Right hindlimb (tissue), 1 donor: ENCODE data around the gene CYLD.

ENCODE experiments used
- DNase-seq: peaks from one replicate; pipeline ENCODE4 v3.0.0-alpha.2; 2018

The CYLD gene

DNA sequence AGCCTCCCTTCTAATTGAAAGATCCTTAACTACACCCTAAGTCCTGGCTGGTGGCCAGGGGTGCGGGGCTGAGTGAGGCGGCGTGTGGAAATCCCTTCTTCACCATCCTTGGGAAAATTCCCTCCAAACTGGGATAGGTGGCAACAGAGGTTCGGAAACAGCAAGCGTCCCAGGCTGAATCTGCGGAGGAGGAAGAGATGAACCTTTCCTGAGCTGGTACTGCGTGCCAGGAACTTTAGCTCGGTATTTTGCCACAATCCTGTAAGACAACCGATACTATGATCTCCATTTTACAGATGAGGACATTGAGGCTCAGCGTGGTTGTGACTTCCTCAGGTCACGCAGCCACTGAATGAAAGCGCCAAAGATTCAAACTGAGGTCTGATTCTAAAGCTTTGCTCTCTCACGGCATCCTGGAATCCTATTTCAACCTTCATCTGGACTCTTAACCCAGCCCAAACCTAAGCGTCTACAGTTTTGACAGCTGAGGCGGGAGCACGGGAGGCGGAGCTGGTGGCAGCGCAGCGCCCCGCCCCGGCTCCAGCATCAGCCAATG, 583 bp upstream of the CYLD start:
- DNase-seq: no peak

DNA sequence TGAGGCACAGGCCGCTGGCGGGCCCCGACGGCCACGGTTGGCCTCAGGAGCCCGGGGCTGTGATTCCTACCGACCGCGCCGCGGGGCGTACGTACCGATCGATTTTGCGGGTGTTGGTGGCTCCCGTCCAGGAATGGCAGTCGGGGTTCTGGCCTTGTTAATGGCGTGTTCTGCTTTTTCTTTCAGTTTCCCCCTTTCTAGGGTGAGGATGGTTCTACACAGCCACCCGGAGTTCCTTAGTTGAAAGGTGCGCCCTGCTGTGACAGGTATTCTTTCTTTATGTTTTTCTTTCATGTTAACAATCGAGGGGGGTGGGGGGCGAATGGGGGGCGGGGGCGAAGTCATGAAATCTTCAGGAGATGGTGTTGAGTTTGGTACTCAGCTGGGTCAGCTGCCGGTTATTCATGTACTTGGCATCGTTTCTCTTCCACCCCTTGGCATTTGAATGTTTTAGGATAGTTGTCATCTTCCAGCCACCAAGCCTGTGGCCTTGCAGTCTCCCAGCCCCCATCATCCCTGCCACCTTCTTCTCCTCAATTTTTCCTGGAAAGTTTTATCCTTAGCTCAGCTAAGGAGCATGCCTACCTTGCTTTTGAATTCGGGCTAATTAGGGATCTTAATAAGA, 802 bp downstream of the CYLD start:
- no peak for DNase-seq

GRCh38 chr16:50743581-50744225, 1.8 kb downstream of the CYLD start:
- no peak for DNase-seq

- no peak for DNase-seq
These were observed 3.0 kb downstream of the CYLD start for GRCh38 chr16:50744881-50745280.

GRCh38 chr16:50745940-50746339, 4.1 kb downstream of the CYLD start:
- DNase-seq: no peak

GRCh38 chr16:50747207-50747956, 5.5 kb downstream of the CYLD start:
- no peak for DNase-seq

DNA sequence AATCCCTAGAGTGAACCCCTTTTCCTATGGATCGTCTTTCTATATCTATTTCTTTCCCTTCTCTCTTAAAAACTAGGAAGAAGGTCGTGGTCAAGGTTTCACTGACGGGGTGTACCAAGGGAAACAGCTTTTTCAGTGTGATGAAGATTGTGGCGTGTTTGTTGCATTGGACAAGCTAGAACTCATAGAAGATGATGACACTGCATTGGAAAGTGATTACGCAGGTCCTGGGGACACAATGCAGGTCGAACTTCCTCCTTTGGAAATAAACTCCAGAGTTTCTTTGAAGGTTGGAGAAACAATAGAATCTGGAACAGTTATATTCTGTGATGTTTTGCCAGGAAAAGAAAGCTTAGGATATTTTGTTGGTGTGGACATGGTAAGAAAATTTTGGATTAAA, 9.6 kb downstream of the CYLD start:
- no peak for DNase-seq

- no peak for DNase-seq
These were observed 10.8 kb downstream of the CYLD start for GRCh38 chr16:50752471-50753235.

DNA sequence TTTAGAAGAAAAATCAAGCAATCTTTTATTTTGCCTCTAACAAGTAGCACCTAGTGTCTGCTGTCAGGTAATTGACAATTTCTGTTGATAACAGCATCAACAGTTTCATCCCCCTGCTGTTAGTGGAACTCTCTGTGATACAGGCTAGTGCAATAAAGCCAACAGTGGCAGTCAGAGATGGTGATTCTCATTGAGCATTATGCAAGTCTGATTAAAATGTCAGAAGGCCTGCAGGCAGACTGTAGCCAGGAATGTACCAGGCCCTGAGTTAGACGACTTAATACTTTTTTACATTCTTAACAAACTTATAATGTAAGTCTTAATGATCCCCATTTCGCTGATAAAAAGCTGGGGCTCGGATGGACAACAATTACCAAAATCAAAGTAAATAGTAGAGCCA, 14.6 kb downstream of the CYLD start:
- DNase-seq: no peak

GRCh38 chr16:50761267-50761666, 19.4 kb downstream of the CYLD start:
- no peak for DNase-seq

DNA sequence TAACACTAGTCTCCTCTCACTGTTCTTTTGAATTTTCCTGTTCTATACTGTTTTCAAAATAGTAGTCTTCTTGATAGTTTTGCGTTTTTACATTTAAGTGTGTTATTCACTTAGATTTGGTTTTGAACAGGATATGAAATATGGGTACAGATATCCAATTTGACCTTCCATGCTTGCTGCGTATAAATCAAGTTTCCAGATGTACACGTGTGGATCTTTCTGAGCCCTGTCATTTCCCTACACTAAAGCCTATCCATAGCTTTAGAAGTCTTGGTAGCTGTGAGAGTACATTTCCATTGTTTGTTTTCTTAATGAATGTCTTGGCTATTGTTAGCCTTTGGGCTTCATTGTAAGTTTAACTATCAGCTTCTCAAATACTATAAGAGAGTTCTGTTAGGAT, 20.4 kb downstream of the CYLD start:
- no peak for DNase-seq

DNA sequence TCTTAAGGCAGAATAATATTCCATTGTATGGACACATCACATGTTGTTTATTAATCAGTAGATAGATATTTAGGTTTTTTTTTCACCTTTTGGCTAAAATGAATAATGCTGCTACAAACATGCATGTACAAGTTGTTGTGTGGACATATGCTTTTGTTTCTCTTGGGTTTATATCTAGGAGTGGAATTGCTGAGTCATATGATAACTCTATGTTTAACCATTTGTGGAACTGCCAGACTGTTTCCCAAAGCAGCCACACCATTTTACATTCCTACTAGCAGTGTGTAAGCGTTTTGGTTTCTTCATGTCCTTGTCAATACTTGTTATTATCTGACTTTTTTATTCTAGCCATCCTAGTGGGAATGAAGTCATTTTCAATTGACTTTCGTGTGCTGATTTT, 21.3 kb downstream of the CYLD start:
- no peak for DNase-seq

GRCh38 chr16:50765260-50765659, 23.4 kb downstream of the CYLD start:
- no peak for DNase-seq

DNA sequence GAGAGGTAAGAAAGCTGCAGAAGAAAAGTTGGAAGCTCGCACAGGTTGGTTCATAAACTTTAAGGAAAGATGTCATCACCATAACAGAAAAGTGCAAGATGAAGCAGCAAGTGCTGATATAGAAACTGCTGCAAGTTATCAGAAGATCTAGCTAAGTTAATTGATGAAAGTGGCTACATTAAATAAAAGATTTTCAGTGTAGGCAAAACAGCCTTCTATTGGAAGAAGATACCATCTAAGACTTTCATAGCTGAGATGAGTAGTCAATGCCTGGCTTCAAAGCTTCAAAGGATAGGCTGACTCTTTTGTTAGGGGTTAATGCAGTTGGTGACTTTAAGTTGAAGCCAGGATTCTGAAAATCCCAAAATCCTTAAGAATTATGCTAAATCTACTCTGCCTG, 24.0 kb downstream of the CYLD start:
- DNase-seq: no peak

DNA sequence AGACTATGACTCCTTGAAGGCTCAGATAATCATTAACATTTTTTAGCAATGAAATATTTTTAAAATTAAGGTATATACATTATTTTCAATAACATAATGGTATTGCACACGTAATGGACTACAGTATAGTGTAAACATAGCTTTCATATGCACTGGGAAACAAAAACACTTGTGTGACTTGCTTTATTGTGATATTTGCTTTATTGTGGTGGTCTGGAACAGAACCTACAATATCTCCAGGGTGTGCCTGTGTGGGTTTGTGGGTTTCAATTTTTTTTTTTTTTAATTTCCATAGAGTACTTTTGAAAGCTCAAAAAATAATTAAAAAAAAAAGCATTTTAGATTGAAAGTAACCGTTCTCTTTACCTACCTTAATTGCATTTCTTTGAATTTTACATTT, 25.3 kb downstream of the CYLD start:
- DNase-seq: no peak

DNA sequence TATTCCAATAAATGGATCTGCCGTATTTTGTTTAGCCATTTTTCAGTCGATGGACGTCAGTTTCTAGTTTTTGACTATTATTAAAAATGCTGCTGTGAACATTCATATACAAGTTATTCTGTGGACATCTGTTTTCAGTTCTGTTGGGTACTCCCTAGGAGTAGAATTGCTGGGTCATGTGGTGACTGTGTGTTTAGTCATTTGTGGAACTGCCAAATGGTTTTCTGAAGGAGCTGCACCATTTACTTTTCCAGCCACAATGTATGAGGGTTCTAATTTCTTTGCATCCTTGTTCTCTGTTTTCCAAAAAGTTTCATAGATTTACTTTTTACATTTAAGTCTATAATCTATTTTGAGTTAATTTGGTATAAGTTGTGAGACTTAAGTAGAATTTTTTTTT, 29.5 kb downstream of the CYLD start:
- no peak for DNase-seq

DNA sequence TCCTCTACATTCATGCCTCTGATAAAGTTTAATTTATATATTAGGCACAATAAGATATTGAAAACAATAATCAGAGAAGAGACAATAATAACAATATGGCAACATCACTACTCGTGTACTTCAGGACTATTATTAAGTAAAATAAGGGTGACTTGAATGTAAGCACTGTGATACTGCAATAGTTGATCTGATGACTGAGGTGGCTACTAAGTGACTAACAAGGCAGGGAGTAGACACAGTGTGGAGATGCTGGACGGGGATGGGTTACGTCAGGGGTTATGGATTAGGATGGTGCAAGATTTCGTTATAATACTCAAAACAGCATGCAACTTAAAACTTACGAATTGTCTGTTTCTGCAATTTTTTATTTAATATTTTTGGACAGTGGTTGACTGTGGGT, 32.5 kb downstream of the CYLD start:
- DNase-seq: no peak

DNA sequence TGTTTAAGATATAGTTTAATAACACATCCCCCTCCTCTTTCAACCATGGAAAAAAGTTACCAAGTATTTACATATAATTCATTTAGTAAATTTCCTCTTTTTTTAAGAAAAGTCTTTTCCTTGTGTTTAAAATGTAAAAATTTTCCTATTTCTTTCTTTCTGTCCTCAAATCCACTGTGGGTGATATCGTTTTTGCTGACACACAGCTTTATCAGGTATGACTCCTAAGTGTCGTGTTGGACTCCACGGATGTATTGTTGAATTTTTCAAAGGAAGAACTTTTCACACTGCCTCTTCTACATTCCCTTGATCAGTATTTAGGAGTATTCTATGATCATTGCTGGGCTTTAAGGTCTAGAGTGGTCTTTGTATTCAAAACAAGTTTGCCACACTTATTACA, 33.1 kb downstream of the CYLD start:
- DNase-seq: no peak

DNA sequence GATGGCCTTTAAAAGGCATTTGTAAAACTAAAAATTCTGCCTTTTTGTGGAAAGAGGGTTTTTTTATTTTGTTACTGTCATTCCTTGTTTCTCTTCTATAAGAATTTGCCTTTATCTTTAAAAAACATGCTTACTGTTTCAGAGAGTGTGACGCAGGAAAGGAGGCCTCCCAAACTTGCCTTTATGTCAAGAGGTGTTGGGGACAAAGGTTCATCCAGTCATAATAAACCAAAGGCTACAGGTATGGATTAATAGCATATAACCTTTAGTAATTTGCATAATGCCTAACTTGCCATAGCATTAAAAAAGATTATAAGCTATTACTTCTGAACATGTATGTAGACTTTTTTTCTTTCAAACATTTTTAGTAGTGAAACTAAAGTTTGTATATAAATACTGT, 34.2 kb downstream of the CYLD start:
- no peak for DNase-seq

- DNase-seq: no peak
These were observed 36.6 kb downstream of the CYLD start for GRCh38 chr16:50778284-50779163.

- no peak for DNase-seq
These were observed 39.2 kb downstream of the CYLD start for GRCh38 chr16:50781043-50781442.

DNA sequence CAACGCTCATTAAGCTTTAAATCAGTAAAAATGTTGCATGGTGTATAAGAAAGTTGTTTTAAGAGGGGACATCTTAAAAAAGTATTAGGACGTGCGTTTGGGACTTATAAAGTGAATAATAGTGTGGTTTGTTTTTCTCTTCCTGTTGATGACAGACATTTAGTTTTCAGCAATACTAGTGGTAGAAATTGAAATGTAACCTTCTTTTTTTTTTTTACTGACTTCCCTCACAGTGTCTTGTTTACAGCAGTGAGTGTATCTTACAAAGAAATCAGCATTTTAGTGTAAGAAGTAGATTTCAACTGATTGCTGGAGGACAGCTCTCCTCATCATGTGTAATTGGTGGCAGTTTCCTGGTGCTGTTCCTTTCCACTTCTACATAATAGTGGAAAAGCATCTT, 39.6 kb downstream of the CYLD start:
- DNase-seq: no peak
